IMR-90 (cell line): ENCODE data around the gene NKAIN2. TPM values are rescaled to one million over a fixed set of nuclear protein-coding genes. Genes with fewer than 3 reads are reported as not detected.

ENCODE experiments used
- ATAC-seq: fragments of 200-7000 bp; cut with Tn5 transposase; 2 replicates; pipeline ENCODE4 v1.9.1; 2020; ENCODE audit warnings: low read depth, mild to moderate bottlenecking, moderate library complexity
- BruUV-seq: library from RNA; stranded (reverse); fragments of 400-500 nt; replicated peaks from 2 replicates; lab custom pipeline; 2021; lab: Mats Ljungman, UMichigan
- CTCF ChIA-PET: fragments of 300-600 bp; formaldehyde crosslinking; extraction: SDS; loops from one replicate; lab custom pipeline; 2021; ENCODE audit warnings: antibody characterized with exemption; lab: Yijun Ruan, JAX
- POLR2A ChIA-PET: fragments of 300-600 bp; sonication (Branson Sonifier 250); formaldehyde crosslinking; loops from one replicate; lab custom pipeline; 2022; ENCODE audit warnings: antibody characterized with exemption; ENCODE audit not compliant: unreplicated experiment; lab: Charles Lee
- DNase-seq: peaks from one replicate; pipeline ENCODE4 v3.0.0; 2013
- H2AFZ ChIP-seq: replicated peaks from 2 replicates; pipeline ENCODE3; 2013; ENCODE audit warnings: low read length, mild to moderate bottlenecking; ENCODE audit not compliant: poor library complexity
- H2AK5ac ChIP-seq: 2 replicates; pipeline ENCODE4 v1.6.1; 2013; ENCODE audit warnings: low read depth, low read length, inconsistent platforms
- H2AK9ac ChIP-seq: replicated peaks from 2 replicates; pipeline ENCODE3; 2013; ENCODE audit warnings: mild to moderate bottlenecking, low read depth, low read length, moderate library complexity; ENCODE audit not compliant: poor library complexity
- H2BK120ac ChIP-seq: 2 replicates; pipeline ENCODE4 v1.6.1; 2013; ENCODE audit warnings: low read depth, low read length, inconsistent platforms
- H2BK15ac ChIP-seq: 3 replicates; pipeline ENCODE4 v1.6.1; 2013; ENCODE audit warnings: low read depth, low read length, inconsistent platforms
- H2BK20ac ChIP-seq: 2 replicates; pipeline ENCODE4 v1.6.1; 2013; ENCODE audit warnings: low read depth, mild to moderate bottlenecking, inconsistent platforms, low read length, moderate library complexity
- H2BK5ac ChIP-seq: 2 replicates; pipeline ENCODE4 v1.6.1; 2013; ENCODE audit warnings: mild to moderate bottlenecking, low read depth, low read length, inconsistent platforms; ENCODE audit not compliant: poor library complexity, severe bottlenecking
- H3K14ac ChIP-seq: replicated peaks from 2 replicates; pipeline ENCODE4 v1.6.1; 2013; ENCODE audit warnings: low read depth, low read length, inconsistent platforms
- H3K18ac ChIP-seq: 2 replicates; pipeline ENCODE4 v1.6.1; 2013; ENCODE audit warnings: low read depth, low read length, control low read depth
- H3K23ac ChIP-seq: 2 replicates; pipeline ENCODE4 v1.6.1; 2013; ENCODE audit warnings: low read depth, low read length, inconsistent platforms
- H3K27ac ChIP-seq: 2 replicates; pipeline ENCODE4 v1.5.1; 2013; ENCODE audit warnings: mild to moderate bottlenecking, control low read depth, low read length; ENCODE audit not compliant: insufficient read depth
- H3K27me3 ChIP-seq: 2 replicates; pipeline ENCODE4 v1.6.1; 2013; ENCODE audit warnings: low read length; ENCODE audit not compliant: control insufficient read depth, insufficient read depth
- H3K36me3 ChIP-seq: 2 replicates; pipeline ENCODE4 v1.6.1; 2013; ENCODE audit warnings: low read length, mixed read lengths; ENCODE audit not compliant: control insufficient read depth, insufficient read depth
- H3K4ac ChIP-seq: 2 replicates; pipeline ENCODE4 v1.6.1; 2013; ENCODE audit warnings: low read depth, low read length, inconsistent platforms
- H3K4me1 ChIP-seq: 2 replicates; pipeline ENCODE4 v1.6.1; 2013; ENCODE audit warnings: low read length, mixed read lengths; ENCODE audit not compliant: control insufficient read depth, insufficient read depth
- H3K4me2 ChIP-seq: 2 replicates; pipeline ENCODE4 v1.6.1; 2013; ENCODE audit warnings: low read depth, mild to moderate bottlenecking, control low read depth, low read length, moderate library complexity
- H3K4me3 ChIP-seq: 2 replicates; pipeline ENCODE4 v1.5.1; 2013; ENCODE audit warnings: low read depth, mild to moderate bottlenecking, control low read depth, low read length, moderate library complexity; ENCODE audit not compliant: insufficient read depth
- H3K56ac ChIP-seq: 2 replicates; pipeline ENCODE4 v1.6.1; 2013; ENCODE audit warnings: low read length, inconsistent platforms; ENCODE audit not compliant: insufficient read depth; ENCODE audit errors: extremely low read depth
- H3K79me1 ChIP-seq, 2 experiments: 2 replicates each; pipeline ENCODE4 v1.6.1; 2013; ENCODE audit warnings: low read length in 2 of 2, inconsistent platforms in 1 of 2, low read depth in 1 of 2
- H3K9ac ChIP-seq: 2 replicates; pipeline ENCODE4 v1.6.1; 2013; ENCODE audit warnings: low read depth, low read length, control low read depth
- H3K9me1 ChIP-seq: 2 replicates; pipeline ENCODE4 v1.6.1; 2013; ENCODE audit warnings: low read length, inconsistent platforms; ENCODE audit not compliant: insufficient read depth
- H3K9me3 ChIP-seq: 2 replicates; pipeline ENCODE4 v1.6.1; 2013; ENCODE audit warnings: low read length; ENCODE audit not compliant: control insufficient read depth, insufficient read depth
- H4K20me1 ChIP-seq: 2 replicates; pipeline ENCODE4 v1.6.1; 2013; ENCODE audit warnings: low read length, inconsistent platforms; ENCODE audit not compliant: insufficient read depth
- H4K5ac ChIP-seq: 2 replicates; pipeline ENCODE4 v1.6.1; 2013; ENCODE audit warnings: mild to moderate bottlenecking, low read depth, low read length, control low read depth
- H4K8ac ChIP-seq, 2 experiments: 2 replicates each; pipeline ENCODE4 v1.6.1; 2013; ENCODE audit warnings: low read depth in 2 of 2, low read length in 2 of 2, control low read depth in 1 of 2, inconsistent platforms in 1 of 2
- H4K91ac ChIP-seq: 2 replicates; pipeline ENCODE4 v1.6.1; 2013; ENCODE audit warnings: low read depth, low read length, inconsistent platforms; ENCODE audit not compliant: insufficient read depth
- BHLHE40 ChIP-seq: fragments of 150-350 bp; IDR thresholded peaks from 2 replicates; pipeline ENCODE4 v1.6.1; 2016; ENCODE audit warnings: mild to moderate bottlenecking, low read depth, low read length
- CEBPB ChIP-seq: IDR thresholded peaks from 2 replicates; pipeline ENCODE4 v1.6.1; 2012; ENCODE audit warnings: low read depth, low read length, improper control_type of control experiment
- CHD1 ChIP-seq: IDR thresholded peaks from 2 replicates; pipeline ENCODE4 v1.6.1; 2012; ENCODE audit warnings: low read depth, low read length, improper control_type of control experiment
- FOS ChIP-seq: fragments of 150-350 bp; IDR thresholded peaks from 2 replicates; pipeline ENCODE4 v1.6.1; 2016; ENCODE audit warnings: low read depth, low read length
- MAFK ChIP-seq: IDR thresholded peaks from 2 replicates; pipeline ENCODE4 v1.6.1; 2012; ENCODE audit warnings: low read depth, low read length, improper control_type of control experiment
- MAZ ChIP-seq: IDR thresholded peaks from 2 replicates; pipeline ENCODE4 v1.6.1; 2012; ENCODE audit warnings: low read depth, mild to moderate bottlenecking, low read length, improper control_type of control experiment, moderate library complexity, borderline replicate concordance
- MXI1 ChIP-seq: IDR thresholded peaks from 2 replicates; pipeline ENCODE4 v1.6.1; 2012; ENCODE audit warnings: low read depth, mild to moderate bottlenecking, low read length, moderate library complexity, borderline replicate concordance
- NFE2L2 ChIP-seq: fragments of 150-350 bp; IDR thresholded peaks from 2 replicates; pipeline ENCODE4 v1.6.1; 2016; ENCODE audit warnings: low read depth, mild to moderate bottlenecking, low read length
- RFX5 ChIP-seq: IDR thresholded peaks from 2 replicates; pipeline ENCODE4 v1.8.0; 2012; ENCODE audit warnings: low read depth, mild to moderate bottlenecking, low read length, moderate library complexity
- WGBS, 2 experiments: methylation state at CpG; one replicate each; pipeline versions ENCODE4 v1.1.5 to v1.1.7; 2013; ENCODE audit warnings: missing lambda C conversion rate in 2 of 2; ENCODE audit not compliant: insufficient read length in 1 of 2; ENCODE audit errors: extremely low coverage in 2 of 2; 5-methylcytosine and 5-hydroxymethylcytosine counted together
- dilution Hi-C: fragments of 300-500 bp; cut with HindIII; formaldehyde crosslinking; loops from one replicate; pipeline ENCODE4 v1.14.3; 2018; ENCODE audit warnings: low sequenced_read_pairs; ENCODE audit not compliant: unreplicated experiment
- in situ Hi-C: fragments of 300-500 bp; cut with MboI; formaldehyde crosslinking; loops from 3 replicates; pipeline ENCODE4 v1.14.3; 2019; ENCODE audit warnings: low sequenced_read_pairs, inconsistent platforms, mixed read lengths
- intact Hi-C: fragments of 100-400 bp; cut with micrococcal nuclease; formaldehyde crosslinking; loops from 2 replicates; pipeline ENCODE4 v1.10.0; 2022
- polyA plus RNA-seq, 3 experiments: library from polyadenylated mRNA; depleted of rRNA; stranded (reverse); fragments of >200 nt; gene quantifications; 2 replicates each; pipeline ENCODE4 v1.2.3, GENCODE V29; 2012; ENCODE audit warnings: low replicate concordance in 1 of 3
- total RNA-seq: library from RNA; depleted of rRNA; stranded (reverse); fragments of >200 nt; gene quantifications from 2 replicates; pipeline ENCODE4 v1.2.3, GENCODE V29; 2012
- TF ChIP-seq, protein P1 (sequence below): conservative IDR thresholded peaks from 2 replicates; pipeline ENCODE4 v1.5.1; 2012; ENCODE audit warnings: mild to moderate bottlenecking, low read depth, low read length, improper control_type of control experiment
- TF ChIP-seq, protein P2 (sequence below): fragments of 150-350 bp; IDR thresholded peaks from 2 replicates; pipeline ENCODE4 v1.6.1; 2017; ENCODE audit warnings: mild to moderate bottlenecking, antibody characterized with exemption, low read length, low read depth

Gene NKAIN2
- total and polyA plus RNA-seq, 2 of the 4 experiments (the other 2 are of a cell fraction) = not detected

DNA sequence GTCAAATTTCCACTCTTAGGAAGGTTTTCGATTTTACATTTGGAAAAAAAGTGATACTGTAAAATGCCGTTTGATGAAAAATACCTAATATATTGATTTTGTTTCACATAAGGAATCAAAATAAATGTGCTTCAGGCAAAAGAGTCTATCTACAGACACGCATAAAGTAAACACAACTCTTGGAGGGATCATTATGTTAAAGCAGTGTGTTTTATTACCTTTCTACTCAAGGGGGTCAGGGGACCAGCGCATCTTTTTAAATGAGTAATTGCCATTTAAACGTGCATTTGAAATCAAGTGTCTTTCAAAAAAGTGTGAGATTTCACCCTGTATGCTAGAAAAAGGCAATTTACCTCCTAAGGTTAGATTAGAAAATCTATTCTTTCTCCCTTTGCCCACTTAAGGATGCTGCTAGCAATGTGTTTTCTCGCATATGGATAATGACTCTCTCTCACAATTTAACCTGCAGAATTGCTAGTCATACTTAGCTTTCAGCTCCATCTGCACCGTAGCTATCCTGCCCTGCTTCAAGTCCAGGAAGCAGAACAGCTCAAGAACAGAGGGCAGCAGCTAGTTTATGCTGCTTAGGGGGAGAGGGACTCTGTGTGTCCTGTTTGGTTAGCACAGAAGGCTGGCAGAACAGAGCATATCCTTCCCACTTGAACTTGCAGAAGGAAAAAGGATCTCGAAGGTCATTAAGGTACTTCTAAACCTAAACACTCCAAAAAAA lies 35.0 kb downstream of the NKAIN2 start:
- Histone ChIP-seq H3K14ac (no peak overlapping the region), H2BK5ac (no peak overlapping the region), H3K27ac (no peak overlapping the region), H2BK20ac (no peak overlapping the region), H3K9me3 (no peaks in the 10 kb centered on the region), H3K27me3 (no peaks in the 10 kb centered on the region), H3K79me1 (no peaks in the 10 kb centered on the region), H3K9me1 (no peaks in the 10 kb centered on the region), H3K4ac (no peak overlapping the region), H4K91ac (no peak overlapping the region), H2AK5ac (no peak overlapping the region), H4K20me1 (no peaks in the 10 kb centered on the region), H2BK120ac (no peak overlapping the region), H3K23ac (no peak overlapping the region), H4K8ac (no peak overlapping the region), H3K36me3 (no peaks in the 10 kb centered on the region), H3K56ac (no peak overlapping the region), H2AFZ (no peak overlapping the region), H4K5ac (no peak overlapping the region), H3K18ac (no peak overlapping the region), H3K4me3 (no peak overlapping the region), H2AK9ac (no peak overlapping the region), H3K4me1 (no peaks in the 10 kb centered on the region), H2BK15ac (no peak overlapping the region), H3K9ac (no peak overlapping the region), H3K4me2 (no peak overlapping the region)
- ChIA-PET POLR2A (no interaction called here), CTCF (no interaction called here)
- in situ Hi-C loops (no loop called here), dilution Hi-C loops (no loop called here), intact Hi-C loops (no loop called here)
- DNase-seq = no peak
- no peak for TF ChIP-seq MAZ
- TF ChIP-seq CEBPB = no peak
- TF ChIP-seq NFE2L2 = no peak
- TF ChIP-seq, protein P1, sequence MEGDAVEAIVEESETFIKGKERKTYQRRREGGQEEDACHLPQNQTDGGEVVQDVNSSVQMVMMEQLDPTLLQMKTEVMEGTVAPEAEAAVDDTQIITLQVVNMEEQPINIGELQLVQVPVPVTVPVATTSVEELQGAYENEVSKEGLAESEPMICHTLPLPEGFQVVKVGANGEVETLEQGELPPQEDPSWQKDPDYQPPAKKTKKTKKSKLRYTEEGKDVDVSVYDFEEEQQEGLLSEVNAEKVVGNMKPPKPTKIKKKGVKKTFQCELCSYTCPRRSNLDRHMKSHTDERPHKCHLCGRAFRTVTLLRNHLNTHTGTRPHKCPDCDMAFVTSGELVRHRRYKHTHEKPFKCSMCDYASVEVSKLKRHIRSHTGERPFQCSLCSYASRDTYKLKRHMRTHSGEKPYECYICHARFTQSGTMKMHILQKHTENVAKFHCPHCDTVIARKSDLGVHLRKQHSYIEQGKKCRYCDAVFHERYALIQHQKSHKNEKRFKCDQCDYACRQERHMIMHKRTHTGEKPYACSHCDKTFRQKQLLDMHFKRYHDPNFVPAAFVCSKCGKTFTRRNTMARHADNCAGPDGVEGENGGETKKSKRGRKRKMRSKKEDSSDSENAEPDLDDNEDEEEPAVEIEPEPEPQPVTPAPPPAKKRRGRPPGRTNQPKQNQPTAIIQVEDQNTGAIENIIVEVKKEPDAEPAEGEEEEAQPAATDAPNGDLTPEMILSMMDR = no peak
- no peak for TF ChIP-seq BHLHE40
- TF ChIP-seq, protein P2, sequence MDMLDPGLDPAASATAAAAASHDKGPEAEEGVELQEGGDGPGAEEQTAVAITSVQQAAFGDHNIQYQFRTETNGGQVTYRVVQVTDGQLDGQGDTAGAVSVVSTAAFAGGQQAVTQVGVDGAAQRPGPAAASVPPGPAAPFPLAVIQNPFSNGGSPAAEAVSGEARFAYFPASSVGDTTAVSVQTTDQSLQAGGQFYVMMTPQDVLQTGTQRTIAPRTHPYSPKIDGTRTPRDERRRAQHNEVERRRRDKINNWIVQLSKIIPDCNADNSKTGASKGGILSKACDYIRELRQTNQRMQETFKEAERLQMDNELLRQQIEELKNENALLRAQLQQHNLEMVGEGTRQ = no peak
- no peak for TF ChIP-seq FOS
- no peak for TF ChIP-seq MAFK
- TF ChIP-seq MXI1 = no peak
- no peak for TF ChIP-seq CHD1
- TF ChIP-seq RFX5 = no peak
- no CpG with 5 or more reads among the region's 8 CpGs for WGBS, 2 experiments
- BruUV-seq = no TSS peak
- ATAC-seq = no peak
